NCI-H2196 (cell line): ENCODE results near the gene PAK2.
A peak's percentile ranks its signal among the peaks of the same experiment; 100 is the strongest.
"Not testable (repeated sequence)": the region's sequence is repeated elsewhere in the genome, so short reads cannot be mapped to it uniquely, and the experiment has no call there.

Source experiments
- DNase-seq: peaks from one replicate; lab custom pipeline; 2025; ENCODE audit not compliant: unreplicated experiment; lab: John Stamatoyannopoulos, UW

Gene PAK2

DNA sequence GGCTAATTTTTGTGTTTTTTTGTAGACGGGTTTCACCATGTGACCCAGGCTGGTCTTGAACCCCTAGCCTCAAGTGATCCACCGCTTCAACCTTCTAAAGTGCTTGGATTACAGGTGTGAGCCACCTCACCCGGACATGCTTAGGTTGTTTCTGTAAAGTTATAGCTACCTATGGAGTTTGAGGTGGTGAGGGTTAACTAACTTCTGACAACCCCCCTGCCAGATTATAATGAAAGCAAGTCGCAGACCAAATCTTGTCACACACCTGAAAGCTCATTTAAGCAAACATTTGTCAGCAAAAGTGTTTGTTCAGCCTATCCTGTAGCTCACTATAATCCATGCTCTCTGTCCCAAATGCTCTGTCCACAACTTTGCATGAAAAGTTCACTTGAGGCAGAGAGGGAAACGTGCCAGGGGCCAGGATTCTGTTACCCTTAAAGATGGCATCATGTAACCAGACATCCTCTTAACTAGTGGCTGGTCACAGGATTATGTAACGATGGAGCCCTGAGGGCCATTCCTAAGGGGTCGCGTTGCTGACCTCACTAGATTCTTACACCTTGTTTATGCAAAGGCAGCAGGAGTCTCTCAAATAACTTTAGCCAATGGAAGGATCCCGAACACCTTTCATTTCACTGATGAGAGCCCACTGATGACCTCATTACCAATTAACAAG is 103.9 kb downstream of the PAK2 start:
- DNase-seq = no peak

DNA sequence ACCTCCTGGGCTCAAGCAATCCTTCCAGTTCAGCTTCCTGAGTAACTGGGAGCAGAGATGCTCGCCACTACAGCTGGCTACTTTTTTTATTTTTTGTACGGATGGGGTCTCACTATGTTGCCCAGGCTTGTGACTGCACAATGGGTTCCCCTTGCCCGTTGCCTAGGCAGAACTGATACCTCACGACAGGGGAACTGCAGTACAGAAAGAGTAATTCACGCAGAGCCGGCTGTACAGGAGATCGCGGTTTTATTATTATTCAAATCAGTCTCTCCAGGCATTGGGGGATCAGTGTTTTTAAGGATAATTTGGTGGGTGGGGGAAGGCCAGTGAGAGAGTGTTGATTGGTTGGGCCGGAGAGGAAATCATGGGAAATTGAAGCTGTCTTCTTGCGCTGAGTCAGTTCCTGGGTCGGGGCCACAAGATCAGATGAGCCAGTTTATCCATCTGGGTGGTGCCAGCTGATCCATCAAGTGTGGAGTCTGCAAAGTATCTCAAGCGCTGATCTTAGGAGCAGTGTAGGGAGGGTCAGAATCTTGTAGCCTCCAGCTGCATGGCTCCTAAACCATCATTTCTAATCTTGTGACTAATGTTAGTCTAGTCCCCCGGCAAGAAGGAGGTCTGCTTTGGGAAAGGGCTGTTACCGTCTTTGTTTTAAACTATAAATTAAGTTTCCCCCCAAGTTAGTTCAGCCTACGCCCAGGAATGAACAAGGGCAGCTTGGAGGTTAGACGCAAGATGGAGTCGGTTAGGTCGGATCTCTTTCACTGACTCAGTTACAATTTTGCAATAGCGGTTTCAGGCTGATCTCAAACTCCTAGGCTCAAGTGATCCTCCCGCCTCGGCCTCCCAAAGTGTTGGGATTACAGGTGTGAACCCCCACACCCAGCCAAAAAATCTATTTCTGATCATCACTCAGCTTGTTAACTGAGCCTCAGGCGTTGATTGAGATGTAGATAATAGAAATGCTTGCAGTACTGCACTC is 104.9 kb downstream of the PAK2 start:
- not testable (repeated sequence) for DNase-seq

- not testable (repeated sequence) for DNase-seq
Measured at GRCh38 chr3:196848375-196848774, 108.7 kb downstream of the PAK2 start.

DNA sequence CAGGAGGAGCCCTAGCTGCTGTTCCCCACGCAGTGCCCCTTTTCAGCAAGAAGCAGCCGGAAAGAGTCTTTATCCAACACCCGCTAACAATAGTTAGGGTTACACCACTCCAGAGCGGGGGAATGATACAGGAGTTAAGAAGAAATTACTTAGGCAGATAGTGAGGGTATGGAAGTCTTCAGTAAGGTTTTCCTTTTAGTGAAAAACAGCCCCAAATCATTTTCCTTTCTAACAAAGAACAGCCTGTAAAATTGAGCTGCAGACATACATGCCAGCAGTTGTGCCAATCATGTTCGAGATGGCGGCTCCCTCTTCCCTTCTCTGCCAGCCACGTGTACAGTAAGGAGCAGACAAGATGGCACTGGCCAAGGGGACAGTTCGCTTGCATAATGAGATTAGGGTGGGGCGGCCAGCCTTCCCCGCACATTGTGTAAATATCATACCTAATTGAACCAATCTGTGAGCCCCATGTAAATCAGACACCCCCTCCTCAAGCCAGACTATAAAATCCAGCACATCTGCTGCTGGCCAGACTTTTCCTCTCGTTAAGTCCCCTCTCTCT is 109.6 kb downstream of the PAK2 start:
- no peak for DNase-seq

DNA sequence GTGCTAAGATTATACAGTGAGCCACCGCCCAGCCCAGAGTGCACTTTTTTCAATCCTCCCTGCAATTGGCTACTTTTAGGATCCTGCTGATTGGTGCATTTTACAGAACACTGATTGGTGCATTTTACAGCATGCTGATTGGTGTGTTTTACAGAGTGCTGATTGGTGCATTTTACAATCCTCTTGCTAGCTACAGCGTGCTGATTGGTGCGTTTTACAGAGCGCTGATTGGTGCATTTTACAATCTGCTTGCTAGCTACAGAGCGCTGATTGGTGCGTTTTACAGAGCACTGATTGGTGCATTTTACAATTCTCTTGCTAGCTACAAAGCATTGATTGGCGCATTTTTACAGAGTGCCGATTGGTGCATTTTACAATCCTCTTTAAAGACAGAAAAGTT is 123.3 kb downstream of the PAK2 start:
- not testable (repeated sequence) for DNase-seq

GRCh38 chr3:196867155-196867506 is 127.5 kb downstream of the PAK2 start:
- peak; percentile 70 for DNase-seq

- DNase-seq = peak; percentile 99
Measured at GRCh38 chr3:196867507-196868296, 128.0 kb downstream of the PAK2 start, which contains the start of gene SENP5. Gene SENP5, plus strand, starts transcription at chr3:196867920. Its CDS starts 17,262 bp downstream, at chr3:196885182.

DNA sequence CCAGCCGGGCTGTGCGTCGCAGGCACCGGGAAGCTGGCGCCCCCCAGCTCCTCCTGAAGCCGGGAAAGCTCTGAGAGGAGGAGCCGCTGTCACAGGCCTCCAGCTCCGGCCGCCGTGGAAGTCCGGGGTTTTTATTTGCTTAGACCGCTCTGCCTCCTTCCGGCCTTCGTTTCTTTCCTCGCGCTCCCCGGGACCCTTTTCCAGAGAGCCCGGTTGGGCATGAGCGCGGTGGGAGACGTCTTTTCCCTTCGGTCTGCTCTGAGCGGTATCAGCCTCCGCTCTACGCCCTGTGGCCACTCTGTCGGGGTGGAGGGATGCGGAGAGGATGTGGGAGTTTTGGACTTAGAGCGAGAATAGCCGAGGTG is 128.6 kb downstream of the PAK2 start:
- DNase-seq = no peak

DNA sequence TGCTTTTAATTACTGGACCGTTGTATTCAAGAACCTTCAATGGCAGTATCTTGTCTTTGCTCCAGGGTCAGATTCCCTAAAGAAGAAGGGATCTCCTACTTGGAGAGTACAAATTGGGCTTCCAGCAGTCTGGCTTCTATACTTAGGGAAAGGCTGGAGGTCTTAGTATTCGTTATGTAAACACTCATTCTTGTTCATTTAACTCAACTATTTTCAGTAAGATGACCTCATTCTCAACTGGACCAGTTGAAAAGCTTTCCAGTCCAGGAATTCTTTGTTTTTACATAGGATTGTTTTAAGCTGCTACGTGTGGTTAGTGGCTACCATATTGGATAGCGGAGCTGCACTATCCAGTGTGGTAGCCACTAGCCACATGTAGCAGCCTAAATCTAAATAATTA is 132.7 kb downstream of the PAK2 start:
- DNase-seq = no peak

DNA sequence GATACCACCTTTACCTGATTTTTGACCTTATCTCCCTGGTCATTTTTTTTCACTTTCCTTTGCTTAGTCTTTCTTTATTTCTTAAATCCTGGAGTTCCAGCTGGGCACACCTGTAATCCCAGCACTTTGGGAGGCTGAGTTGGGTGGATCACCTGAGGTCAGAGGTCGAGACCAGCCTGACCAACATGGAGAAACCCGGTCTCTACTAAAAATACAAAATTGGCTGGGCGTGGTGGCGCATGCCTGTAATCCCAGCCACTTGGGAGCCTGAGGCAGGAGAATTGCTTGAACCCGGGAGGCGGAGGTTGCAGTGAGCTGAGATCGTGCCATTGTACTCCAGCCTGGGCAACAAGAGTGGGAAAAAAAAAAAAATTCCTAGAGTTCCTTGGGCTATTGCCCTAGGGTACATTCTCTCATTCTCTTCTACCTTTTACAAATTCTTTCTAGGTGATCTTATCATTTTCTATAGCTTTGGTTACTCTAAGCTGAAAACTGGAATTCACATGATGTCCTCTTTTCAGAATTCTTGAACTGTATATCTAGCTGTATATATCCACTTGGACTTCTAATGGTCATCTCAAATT is 134.9 kb downstream of the PAK2 start:
- not testable (repeated sequence) for DNase-seq

- DNase-seq = no peak
Measured at GRCh38 chr3:196875258-196875657, 135.6 kb downstream of the PAK2 start.
